HEK293T (cell line): Measurements from ENCODE around the gene KLC1.

Experiments used
- ARNT ChIP-seq: fragments of 450-650 bp; IDR thresholded peaks from 2 replicates; pipeline ENCODE4 v1.6.1; 2017; ENCODE audit warnings: mild to moderate bottlenecking
- BHLHE40 ChIP-seq: fragments of 450-650 bp; IDR thresholded peaks from 2 replicates; pipeline ENCODE4 v1.6.1; 2016; ENCODE audit warnings: mild to moderate bottlenecking, moderate library complexity, borderline replicate concordance
- ELF4 ChIP-seq: fragments of 450-650 bp; IDR thresholded peaks from 2 replicates; pipeline ENCODE4 v1.6.1; 2017; ENCODE audit warnings: antibody characterized with exemption
- FOXA1 ChIP-seq: fragments of 450-650 bp; IDR thresholded peaks from 2 replicates; pipeline ENCODE4 v1.6.1; 2016; ENCODE audit warnings: mild to moderate bottlenecking
- FOXM1 ChIP-seq: fragments of 450-650 bp; IDR thresholded peaks from 2 replicates; pipeline ENCODE4 v1.6.1; 2017; ENCODE audit warnings: mild to moderate bottlenecking, borderline replicate concordance
- HDGF ChIP-seq: fragments of 450-650 bp; IDR thresholded peaks from 2 replicates; pipeline ENCODE4 v1.6.1; 2017; ENCODE audit warnings: antibody characterized with exemption, borderline replicate concordance
- LEF1 ChIP-seq: fragments of 450-650 bp; IDR thresholded peaks from 2 replicates; pipeline ENCODE4 v1.6.1; 2017; ENCODE audit warnings: mild to moderate bottlenecking, borderline replicate concordance
- NFRKB ChIP-seq: fragments of 450-650 bp; IDR thresholded peaks from 2 replicates; pipeline ENCODE4 v1.6.1; 2016; ENCODE audit warnings: mild to moderate bottlenecking, moderate library complexity
- PKNOX1 ChIP-seq: fragments of 450-650 bp; IDR thresholded peaks from 2 replicates; pipeline ENCODE4 v1.6.1; 2016
- SP1 ChIP-seq: fragments of 450-650 bp; IDR thresholded peaks from 2 replicates; pipeline ENCODE4 v1.6.1; 2017
- SUZ12 ChIP-seq: fragments of 450-650 bp; IDR thresholded peaks from 2 replicates; pipeline ENCODE4 v1.6.1; 2016; ENCODE audit warnings: mild to moderate bottlenecking
- TARDBP ChIP-seq: fragments of 450-650 bp; IDR thresholded peaks from 2 replicates; pipeline ENCODE4 v1.6.1; 2016

DNA sequence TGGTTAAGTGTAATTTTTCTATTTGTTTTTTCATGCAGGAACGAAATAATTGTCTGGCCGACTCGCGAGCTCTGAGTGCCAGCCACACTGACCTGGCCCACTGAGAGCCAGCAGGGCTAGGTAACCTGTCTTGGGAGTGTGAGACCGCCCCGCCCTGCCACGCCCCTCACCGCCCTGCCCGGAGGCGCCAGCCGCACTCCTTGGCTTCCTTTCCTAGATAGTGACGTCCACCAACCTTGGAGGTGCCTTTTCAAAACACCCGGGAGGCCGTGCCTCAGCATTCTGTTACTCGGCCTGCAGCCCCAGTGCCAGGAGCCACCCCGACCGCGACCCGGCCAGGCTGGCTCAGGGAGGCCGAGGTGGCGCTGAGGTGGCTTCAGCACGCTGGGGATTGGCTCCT, 64.5 kb downstream of the KLC1 start:
- TF ChIP-seq SP1 (no peak), NFRKB (no peak), BHLHE40 (no peak), PKNOX1 (no peak), FOXM1 (no peak), SUZ12 (no peak), ELF4 (no peak), TARDBP (no peak), HDGF (no peak), LEF1 (no peak), FOXA1 (no peak), ARNT (no peak)
